ENCODE data around the gene BARHL2.

GRCh38 chr1:90711696-90712095 is 5.4 kb downstream of the BARHL2 start:
- TF ChIP-seq EZH2 (IDR thresholded peaks at IDR 0.05; ENCODE audit: borderline replicate concordance) (no peak), CTCF (IDR thresholded peaks at IDR 0.05; ENCODE audit: poor library complexity) (no peak), EZH2phosphoT487 (IDR thresholded peaks at IDR 0.05; ENCODE audit: low read depth, severe bottlenecking, unreplicated experiment) (no peak)

Measured in hepatocyte (in vitro differentiated cells).